ENCODE results near the gene CORO6.

The CORO6 gene

GRCh38 chr17:29612094-29612403 lies 10.7 kb downstream of the CORO6 start:
- no peak for DNase-seq

GRCh38 chr17:29611351-29612093 lies 11.2 kb downstream of the CORO6 start:
- no peak for DNase-seq

GRCh38 chr17:29610395-29610794 lies 12.3 kb downstream of the CORO6 start:
- no peak for DNase-seq

- DNase-seq: no peak
These were observed 13.7 kb downstream of the CORO6 start for GRCh38 chr17:29608986-29609385.

- no peak for DNase-seq
These were observed 15.0 kb downstream of the CORO6 start for GRCh38 chr17:29607557-29608195.

- no peak for DNase-seq
These were observed 19.5 kb downstream of the CORO6 start for GRCh38 chr17:29603109-29603674.

- DNase-seq: no peak
These were observed 25.1 kb downstream of the CORO6 start for GRCh38 chr17:29597361-29598172.

GRCh38 chr17:29596811-29597210 lies 25.9 kb downstream of the CORO6 start:
- no peak for DNase-seq

GRCh38 chr17:29595943-29596774 lies 26.6 kb downstream of the CORO6 start:
- DNase-seq: no peak

- DNase-seq: no peak
These were observed 27.4 kb downstream of the CORO6 start for GRCh38 chr17:29595107-29595942.

GRCh38 chr17:29594519-29595090 lies 28.1 kb downstream of the CORO6 start:
- no peak for DNase-seq

GRCh38 chr17:29593591-29594518 lies 28.9 kb downstream of the CORO6 start:
- peak; percentile 19 for DNase-seq

- peak; percentile 9 for DNase-seq
These were observed 29.7 kb downstream of the CORO6 start, which contains the start of gene ANKRD13B for GRCh38 chr17:29592850-29593551. TSS of gene ANKRD13B (plus strand) at chr17:29593132. CDS start at chr17:29593622, 490 bp downstream.

- DNase-seq: peak; percentile 84
These were observed 30.7 kb downstream of the CORO6 start for GRCh38 chr17:29591737-29592608.

GRCh38 chr17:29591146-29591736 lies 31.5 kb downstream of the CORO6 start:
- peak; percentile 52 for DNase-seq

GRCh38 chr17:29590411-29591145 lies 32.1 kb downstream of the CORO6 start:
- no peak for DNase-seq
